ENCODE results near the gene AMOTL2.

Gene AMOTL2

GRCh38 chr3:134392336-134392983, 18.2 kb upstream of the AMOTL2 start:
- no peak overlapping the region for H3K4me3 ChIP-seq (ENCODE audit: low read depth, low read length)
- no peak for DNase-seq (ENCODE audit: low read depth)
- TF ChIP-seq CTCF (IDR thresholded peaks at IDR 0.05; ENCODE audit: low read depth, low read length, missing control alignments) = no peak

- no peak for TF ChIP-seq CTCF (IDR thresholded peaks at IDR 0.05; ENCODE audit: low read depth, low read length, missing control alignments)
- DNase-seq (ENCODE audit: low read depth) = no peak
- no peak overlapping the region for H3K4me3 ChIP-seq (ENCODE audit: low read depth, low read length)
Observed at GRCh38 chr3:134389865-134390264, 15.6 kb upstream of the AMOTL2 start.

- DNase-seq (ENCODE audit: low read depth) = no peak
- TF ChIP-seq CTCF (IDR thresholded peaks at IDR 0.05; ENCODE audit: low read depth, low read length, missing control alignments) = no peak
- no peak overlapping the region for H3K4me3 ChIP-seq (ENCODE audit: low read depth, low read length)
Observed at GRCh38 chr3:134388788-134389485, 14.7 kb upstream of the AMOTL2 start.

GRCh38 chr3:134388292-134388691, 14.0 kb upstream of the AMOTL2 start:
- no peak for TF ChIP-seq CTCF (IDR thresholded peaks at IDR 0.05; ENCODE audit: low read depth, low read length, missing control alignments)
- no peak overlapping the region for H3K4me3 ChIP-seq (ENCODE audit: low read depth, low read length)
- no peak for DNase-seq (ENCODE audit: low read depth)

- no peak for TF ChIP-seq CTCF (IDR thresholded peaks at IDR 0.05; ENCODE audit: low read depth, low read length, missing control alignments)
- H3K4me3 ChIP-seq (ENCODE audit: low read depth, low read length) = no peak overlapping the region
- DNase-seq (ENCODE audit: low read depth) = no peak
Observed at GRCh38 chr3:134387293-134387692, 13.0 kb upstream of the AMOTL2 start.

GRCh38 chr3:134384963-134385362, 10.7 kb upstream of the AMOTL2 start:
- TF ChIP-seq CTCF (IDR thresholded peaks at IDR 0.05; ENCODE audit: low read depth, low read length, missing control alignments) = no peak
- H3K4me3 ChIP-seq (ENCODE audit: low read depth, low read length) = no peak overlapping the region
- no peak for DNase-seq (ENCODE audit: low read depth)

All from GM12864 (cell line).